Natural killer cell (primary cell): Measurements from ENCODE around the gene PTPRB. TPM values are rescaled to one million over a fixed set of nuclear protein-coding genes. Genes with fewer than 3 reads are reported as not detected.

Source experiments
- ATAC-seq, 3 donors: fragments of 150-1000 bp in 2 of 3; fragments of 200-7000 bp in 1 of 3; cut with Tn5 transposase; 1 replicate in 1 of 3; 2 replicates in 2 of 3; pipeline ENCODE4 v1.10.0; 2021; ENCODE audit warnings: mild to moderate bottlenecking in 2 of 3, moderate library complexity in 2 of 3
- DNase-seq, 2 donors: peaks; one replicate each; pipeline versions ENCODE4 v3.0.0 to v3.0.0-alpha.2; 2013 to 2021; ENCODE audit warnings: mixed read lengths in 1 of 2
- H3K27ac ChIP-seq: one replicate; pipeline ENCODE4 v1.5.1; 2013; ENCODE audit warnings: mild to moderate bottlenecking, low read length
- H3K27me3 ChIP-seq: one replicate; pipeline ENCODE4 v1.6.1; 2013; ENCODE audit warnings: low read length; ENCODE audit not compliant: control insufficient read depth, insufficient read depth
- H3K36me3 ChIP-seq: one replicate; pipeline ENCODE4 v1.6.1; 2013; ENCODE audit warnings: low read length; ENCODE audit not compliant: control insufficient read depth, insufficient read depth
- H3K4me1 ChIP-seq: one replicate; pipeline ENCODE4 v1.6.1; 2013; ENCODE audit warnings: low read length; ENCODE audit not compliant: control insufficient read depth, insufficient read depth
- H3K4me3 ChIP-seq: one replicate; pipeline ENCODE4 v1.5.1; 2013; ENCODE audit warnings: low read length
- H3K9me3 ChIP-seq: one replicate; pipeline ENCODE4 v1.6.1; 2013; ENCODE audit warnings: low read length; ENCODE audit not compliant: control insufficient read depth, insufficient read depth
- H3K27ac Mint-ChIP-seq, 2 donors: one replicate each; pipeline ENCODE4 v1.8.0; 2022; ENCODE audit warnings: mild to moderate bottlenecking in 2 of 2, mixed read lengths in 2 of 2, moderate library complexity in 1 of 2
- H3K27me3 Mint-ChIP-seq, 2 donors: one replicate each; pipeline ENCODE4 v1.8.0; 2022; ENCODE audit warnings: low read depth in 2 of 2, mixed read lengths in 2 of 2
- H3K36me3 Mint-ChIP-seq: one replicate; pipeline ENCODE4 v1.8.0; 2022; ENCODE audit warnings: mixed read lengths
- H3K4me1 Mint-ChIP-seq, 2 donors: one replicate each; pipeline ENCODE4 v1.8.0; 2022; ENCODE audit warnings: mixed read lengths in 2 of 2
- H3K4me3 Mint-ChIP-seq: one replicate; pipeline ENCODE4 v1.8.0; 2022; ENCODE audit warnings: mild to moderate bottlenecking, moderate library complexity, mixed read lengths
- H3K9me3 Mint-ChIP-seq, 2 donors: one replicate each; pipeline ENCODE4 v1.8.0; 2022; ENCODE audit warnings: mixed read lengths in 2 of 2
- CTCF ChIP-seq: fragments of 200-600 bp; IDR thresholded peaks from one replicate; pipeline ENCODE4 v1.8.0; 2022; ENCODE audit warnings: antibody characterized with exemption
- WGBS: methylation state at CpG from one replicate; pipeline ENCODE4 v1.1.7; 2013; ENCODE audit warnings: missing lambda C conversion rate; ENCODE audit not compliant: insufficient coverage; 5-methylcytosine and 5-hydroxymethylcytosine counted together
- intact Hi-C: fragments of 100-400 bp; cut with micrococcal nuclease; formaldehyde crosslinking; loops from one replicate; pipeline ENCODE4 v1.14.2; 2022
- total RNA-seq, 4 donors: library from RNA; stranded (reverse); fragments of 120-200 nt in 1 of 4; gene quantifications; one replicate each; pipeline versions ENCODE4 v1.2.3 to v1.2.4, GENCODE V29; 2013 to 2022

PTPRB gene
- 1 to 10 TPM; 2.3 to 7.8 (median 5.5) TPM for total RNA-seq
- 1.2 TPM for total RNA-seq (2013)

GRCh38 chr12:70637303-70638085 is at the start of gene PTPRB:
TSS of gene PTPRB (minus strand) at chr12:70637429. CDS start at chr12:70637395, 34 bp downstream.
- no peaks in the 10 kb centered on the region for H3K9me3 ChIP-seq
- TF ChIP-seq CTCF = no peak
- H3K9me3 Mint-ChIP-seq = no peaks in the 10 kb centered on the region
- ATAC-seq (no peak), DNase-seq (no peak)
- H3K27me3 ChIP-seq = no peaks in the 10 kb centered on the region
- H3K27ac ChIP-seq = no peak within 1 kb of the TSS
- no peak within 1 kb of the TSS for H3K27ac Mint-ChIP-seq
- peaks cover 17 to 23% of the 10 kb centered on the region in 2 donors for H3K4me1 Mint-ChIP-seq
- no peaks in the 10 kb centered on the region for H3K36me3 Mint-ChIP-seq
- H3K36me3 ChIP-seq = no peaks in the 10 kb centered on the region
- no peak within 1 kb of the TSS for H3K4me3 ChIP-seq
- WGBS = 57% methylated on average over 3 of the region's 6 CpGs
- peaks cover 3% of the 10 kb centered on the region for H3K4me1 ChIP-seq
- H3K4me3 Mint-ChIP-seq = no peak within 1 kb of the TSS
- peaks cover 0 to 11% of the 10 kb centered on the region in 2 donors for H3K27me3 Mint-ChIP-seq
- intact Hi-C loops = no loop called here

- H3K27ac Mint-ChIP-seq = no peak overlapping the region
- Histone ChIP-seq H3K9me3 (no peaks in the 10 kb centered on the region), H3K27ac (no peak overlapping the region), H3K4me1 (no peaks in the 10 kb centered on the region), H3K4me3 (no peak overlapping the region), H3K27me3 (no peaks in the 10 kb centered on the region), H3K36me3 (no peaks in the 10 kb centered on the region)
- ATAC-seq (no peak), DNase-seq (no peak)
- intact Hi-C loops = no loop called here
- H3K36me3 Mint-ChIP-seq = no peaks in the 10 kb centered on the region
- H3K9me3 Mint-ChIP-seq = no peaks in the 10 kb centered on the region
- TF ChIP-seq CTCF = no peak
- no peaks in the 10 kb centered on the region for H3K27me3 Mint-ChIP-seq
- no CpG with 5 or more reads among the region's 1 CpG for WGBS
- no peaks in the 10 kb centered on the region for H3K4me1 Mint-ChIP-seq
- H3K4me3 Mint-ChIP-seq = no peak overlapping the region
Observed at GRCh38 chr12:70686907-70687306, 49.7 kb upstream of the PTPRB start.

- ATAC-seq (no peak), DNase-seq (no peak)
- Histone ChIP-seq H3K4me1 (no peaks in the 10 kb centered on the region), H3K36me3 (no peaks in the 10 kb centered on the region), H3K27ac (no peak overlapping the region), H3K4me3 (no peak overlapping the region), H3K9me3 (no peaks in the 10 kb centered on the region), H3K27me3 (no peaks in the 10 kb centered on the region)
- no peak for TF ChIP-seq CTCF
- Mint-ChIP-seq H3K27me3 (no peaks in the 10 kb centered on the region), H3K36me3 (no peaks in the 10 kb centered on the region), H3K4me1 (no peaks in the 10 kb centered on the region), H3K9me3 (no peaks in the 10 kb centered on the region), H3K27ac (no peak overlapping the region), H3K4me3 (no peak overlapping the region)
- intact Hi-C loops = no loop called here
- 93% methylated on average over 1 of the region's 2 CpGs for WGBS
Observed at GRCh38 chr12:70686299-70686698, 49.1 kb upstream of the PTPRB start.

GRCh38 chr12:70683976-70684375 is 46.7 kb upstream of the PTPRB start:
- ATAC-seq (no peak), DNase-seq (no peak)
- no peak overlapping the region for H3K4me3 ChIP-seq
- no peak overlapping the region for H3K27ac ChIP-seq
- Mint-ChIP-seq H3K36me3 (no peaks in the 10 kb centered on the region), H3K9me3 (no peaks in the 10 kb centered on the region), H3K27me3 (no peaks in the 10 kb centered on the region), H3K4me1 (no peaks in the 10 kb centered on the region), H3K27ac (no peak overlapping the region), H3K4me3 (no peak overlapping the region)
- TF ChIP-seq CTCF = no peak
- H3K27me3 ChIP-seq = no peaks in the 10 kb centered on the region
- 83% methylated on average over 3 of the region's 3 CpGs for WGBS
- intact Hi-C loops = no loop called here
- H3K9me3 ChIP-seq = no peaks in the 10 kb centered on the region
- H3K4me1 ChIP-seq = no peaks in the 10 kb centered on the region
- H3K36me3 ChIP-seq = no peaks in the 10 kb centered on the region
